C4-2B (cell line): ENCODE data around the gene DCAF10.

Experiments used
- ZFX ChIP-seq: fragments of 450-650 bp; IDR thresholded peaks from 2 replicates; pipeline ENCODE4 v1.6.1; 2017
- TF ChIP-seq, protein P1 (sequence below): fragments of 450-650 bp; conservative IDR thresholded peaks from 2 replicates; pipeline ENCODE4 v1.5.1; 2017; ENCODE audit warnings: mild to moderate bottlenecking

- TF ChIP-seq, protein P1, sequence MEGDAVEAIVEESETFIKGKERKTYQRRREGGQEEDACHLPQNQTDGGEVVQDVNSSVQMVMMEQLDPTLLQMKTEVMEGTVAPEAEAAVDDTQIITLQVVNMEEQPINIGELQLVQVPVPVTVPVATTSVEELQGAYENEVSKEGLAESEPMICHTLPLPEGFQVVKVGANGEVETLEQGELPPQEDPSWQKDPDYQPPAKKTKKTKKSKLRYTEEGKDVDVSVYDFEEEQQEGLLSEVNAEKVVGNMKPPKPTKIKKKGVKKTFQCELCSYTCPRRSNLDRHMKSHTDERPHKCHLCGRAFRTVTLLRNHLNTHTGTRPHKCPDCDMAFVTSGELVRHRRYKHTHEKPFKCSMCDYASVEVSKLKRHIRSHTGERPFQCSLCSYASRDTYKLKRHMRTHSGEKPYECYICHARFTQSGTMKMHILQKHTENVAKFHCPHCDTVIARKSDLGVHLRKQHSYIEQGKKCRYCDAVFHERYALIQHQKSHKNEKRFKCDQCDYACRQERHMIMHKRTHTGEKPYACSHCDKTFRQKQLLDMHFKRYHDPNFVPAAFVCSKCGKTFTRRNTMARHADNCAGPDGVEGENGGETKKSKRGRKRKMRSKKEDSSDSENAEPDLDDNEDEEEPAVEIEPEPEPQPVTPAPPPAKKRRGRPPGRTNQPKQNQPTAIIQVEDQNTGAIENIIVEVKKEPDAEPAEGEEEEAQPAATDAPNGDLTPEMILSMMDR, result no peak
- TF ChIP-seq ZFX, result no peak
Measured at GRCh38 chr9:37798677-37799076, 1.9 kb upstream of the DCAF10 start.
